ENCODE results near the gene LSM10. TPM values are rescaled to one million over a fixed set of nuclear protein-coding genes. Genes with fewer than 3 reads are reported as not detected.

The LSM10 gene
- total and polyA plus RNA-seq, 5 donors from 2014 or later: 33.8 to 153 (median 145) TPM

DNA sequence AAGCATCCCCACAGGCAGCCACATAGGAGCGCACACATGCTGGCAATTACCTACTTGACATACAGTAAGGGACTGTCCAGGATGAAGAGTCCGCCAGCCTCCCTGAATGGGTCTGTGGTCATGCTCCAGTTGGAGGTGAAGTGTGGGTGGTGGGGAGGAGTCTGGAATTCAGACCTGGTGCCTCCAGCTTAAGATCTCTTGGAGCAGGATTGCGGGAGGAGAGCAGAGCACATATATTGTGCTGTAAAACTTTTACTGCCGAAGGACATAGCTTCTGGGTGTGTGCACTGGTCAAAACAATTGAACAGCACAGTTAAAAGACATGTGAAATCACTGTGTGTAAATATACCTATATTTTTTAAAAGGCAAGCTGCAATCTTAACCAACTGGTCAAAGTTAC is 29.9 kb downstream of the LSM10 start:
- Histone ChIP-seq H3K4me3 (ENCODE audit: low read depth, low read length) (no peak overlapping the region), H3K36me3 (ENCODE audit: control insufficient read depth, insufficient read depth, low read length) (peaks cover 1% of the 10 kb centered on the region), H3K9me3 (ENCODE audit: control insufficient read depth in 2 of 2, low read length in 2 of 2) (no peaks in the 10 kb centered on the region), H3K27ac (ENCODE audit: insufficient read depth, low read length, poor library complexity, severe bottlenecking) (peak overlapping the region; percentile 85), H3K4me1 (ENCODE audit: control insufficient read depth, insufficient read depth, low read length, poor library complexity, severe bottlenecking) (peaks cover 49% of the 10 kb centered on the region), H3K27me3 (ENCODE audit: control insufficient read depth, insufficient read depth, low read length) (no peaks in the 10 kb centered on the region)
- DNase-seq (no peak), ATAC-seq (ENCODE audit: low read depth in 2 of 2) (no peak)
- Mint-ChIP-seq H3K36me3 (no peaks in the 10 kb centered on the region), H3K4me1 (peaks cover 0 to 63% (median 41%) of the 10 kb centered on the region in 4 donors), H3K9me3 (no peaks in the 10 kb centered on the region), H3K27ac (peak overlapping the region; percentile 78 to 98 (median 94)), H3K27me3 (no peaks in the 10 kb centered on the region), H3K4me3 (peak overlapping the region in 3 of 4 donors; percentile 74 to 81 (median 74))

DNA sequence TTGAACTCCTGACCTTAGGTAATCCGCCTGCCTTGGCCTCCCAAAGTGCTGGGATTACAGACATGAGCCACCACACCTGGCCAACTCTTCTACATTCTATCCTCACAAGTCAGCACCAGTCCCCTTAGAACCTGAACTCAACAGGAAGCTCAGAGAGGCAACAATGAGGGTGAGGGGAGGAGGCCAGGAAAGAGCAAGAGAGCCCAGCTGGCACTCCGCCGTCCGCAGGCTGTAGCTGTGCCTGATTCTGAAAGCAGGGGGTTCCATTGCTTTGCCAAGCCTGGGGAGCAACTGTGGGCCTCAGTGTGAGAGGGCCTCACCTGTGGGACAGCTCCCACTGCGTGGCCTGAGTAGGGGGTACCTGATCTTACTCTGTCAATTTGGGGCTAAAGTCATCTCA is 30.6 kb downstream of the LSM10 start:
- H3K27me3 ChIP-seq (ENCODE audit: control insufficient read depth, insufficient read depth, low read length): no peaks in the 10 kb centered on the region

GRCh38 chr1:36366091-36366661 is 31.5 kb downstream of the LSM10 start:
- no peaks in the 10 kb centered on the region for H3K27me3 ChIP-seq (ENCODE audit: control insufficient read depth, insufficient read depth, low read length)
- peak overlapping the region; percentile 89 to 98 (median 94) for H3K27ac Mint-ChIP-seq
- H3K4me3 Mint-ChIP-seq: peak overlapping the region; percentile 74 to 83 (median 78)
- no peaks in the 10 kb centered on the region for H3K9me3 ChIP-seq (ENCODE audit: control insufficient read depth in 2 of 2, low read length in 2 of 2)
- H3K27me3 Mint-ChIP-seq: no peaks in the 10 kb centered on the region
- no peaks in the 10 kb centered on the region for H3K9me3 Mint-ChIP-seq
- peaks cover 9% of the 10 kb centered on the region for H3K36me3 ChIP-seq (ENCODE audit: control insufficient read depth, insufficient read depth, low read length)
- DNase-seq: peak; percentile 56 to 90 (median 70)
- H3K36me3 Mint-ChIP-seq: peaks cover 4% of the 10 kb centered on the region
- peaks cover 0 to 55% (median 43%) of the 10 kb centered on the region in 4 donors for H3K4me1 Mint-ChIP-seq
- peak overlapping the region; percentile 14 for H3K4me3 ChIP-seq (ENCODE audit: low read depth, low read length)
- peak overlapping the region; percentile 85 for H3K27ac ChIP-seq (ENCODE audit: insufficient read depth, low read length, poor library complexity, severe bottlenecking)
- peaks cover 45% of the 10 kb centered on the region for H3K4me1 ChIP-seq (ENCODE audit: control insufficient read depth, insufficient read depth, low read length, poor library complexity, severe bottlenecking)
- ATAC-seq (ENCODE audit: low read depth in 2 of 2): peak; percentile 82 to 84

More for the DNA sequence above, 30.6 kb downstream of the LSM10 start:
- peaks cover 8% of the 10 kb centered on the region for H3K36me3 ChIP-seq (ENCODE audit: control insufficient read depth, insufficient read depth, low read length)
- Mint-ChIP-seq H3K9me3 (no peaks in the 10 kb centered on the region), H3K4me3 (peak overlapping the region; percentile 74 to 83 (median 78)), H3K27ac (peak overlapping the region; percentile 89 to 98 (median 94)), H3K27me3 (no peaks in the 10 kb centered on the region), H3K4me1 (peaks cover 0 to 57% (median 41%) of the 10 kb centered on the region in 4 donors), H3K36me3 (no peaks in the 10 kb centered on the region)
- peak overlapping the region; percentile 85 for H3K27ac ChIP-seq (ENCODE audit: insufficient read depth, low read length, poor library complexity, severe bottlenecking)
- H3K4me1 ChIP-seq (ENCODE audit: control insufficient read depth, insufficient read depth, low read length, poor library complexity, severe bottlenecking): peaks cover 45% of the 10 kb centered on the region
- DNase-seq: peak in 2 of 3 donors; percentile 59 to 82
- peak overlapping the region; percentile 37 for H3K4me3 ChIP-seq (ENCODE audit: low read depth, low read length)
- H3K9me3 ChIP-seq (ENCODE audit: control insufficient read depth in 2 of 2, low read length in 2 of 2): no peaks in the 10 kb centered on the region
- ATAC-seq (ENCODE audit: low read depth in 2 of 2): peak; percentile 66 to 76

DNA sequence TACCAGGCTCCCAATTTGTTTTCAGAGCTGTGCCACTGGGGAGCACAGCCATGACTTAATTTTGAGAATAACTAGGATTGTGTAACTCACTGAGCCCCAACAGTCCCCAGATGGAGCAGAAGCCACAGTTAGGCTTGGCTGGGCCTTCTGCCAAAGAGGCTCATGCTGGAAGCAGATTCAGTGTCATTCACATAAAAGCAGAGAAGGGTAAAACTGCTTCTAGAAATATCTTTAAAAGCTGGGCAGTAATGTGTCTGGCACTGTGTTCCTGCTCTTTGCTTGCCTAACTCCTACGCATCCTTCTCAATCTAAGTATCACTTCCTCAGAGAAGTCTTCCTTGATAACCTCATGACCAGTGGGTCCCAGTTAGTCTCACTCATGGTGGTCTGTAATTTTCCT is 32.3 kb downstream of the LSM10 start:
- Mint-ChIP-seq H3K4me1 (peaks cover 0 to 53% (median 43%) of the 10 kb centered on the region in 4 donors), H3K27ac (peak overlapping the region; percentile 89 to 98 (median 94))
- peak overlapping the region; percentile 85 for H3K27ac ChIP-seq (ENCODE audit: insufficient read depth, low read length, poor library complexity, severe bottlenecking)

GRCh38 chr1:36359911-36360550 is 37.7 kb downstream of the LSM10 start:
- Mint-ChIP-seq H3K27ac (peak overlapping the region; percentile 97 to 99 (median 99)), H3K4me3 (peak overlapping the region in 3 of 4 donors; percentile 6 to 80 (median 41)), H3K9me3 (no peaks in the 10 kb centered on the region), H3K27me3 (no peaks in the 10 kb centered on the region), H3K4me1 (peaks cover 0 to 22% (median 12%) of the 10 kb centered on the region in 4 donors), H3K36me3 (peaks cover 28% of the 10 kb centered on the region)
- H3K27me3 ChIP-seq (ENCODE audit: control insufficient read depth, insufficient read depth, low read length): no peaks in the 10 kb centered on the region
- DNase-seq (peak in 2 of 3 donors; percentile 59 to 83), ATAC-seq (ENCODE audit: low read depth in 2 of 2) (peak; percentile 96 to 98)
- H3K9me3 ChIP-seq (ENCODE audit: control insufficient read depth in 2 of 2, low read length in 2 of 2): no peaks in the 10 kb centered on the region
- no peak overlapping the region for H3K4me3 ChIP-seq (ENCODE audit: low read depth, low read length)
- peaks cover 19% of the 10 kb centered on the region for H3K4me1 ChIP-seq (ENCODE audit: control insufficient read depth, insufficient read depth, low read length, poor library complexity, severe bottlenecking)
- peaks cover 34% of the 10 kb centered on the region for H3K36me3 ChIP-seq (ENCODE audit: control insufficient read depth, insufficient read depth, low read length)
- peak overlapping the region; percentile 71 for H3K27ac ChIP-seq (ENCODE audit: insufficient read depth, low read length, poor library complexity, severe bottlenecking)

More for the DNA sequence above, 32.3 kb downstream of the LSM10 start:
- ATAC-seq (ENCODE audit: low read depth in 2 of 2) (no peak), DNase-seq (no peak)
- Histone ChIP-seq H3K27me3 (ENCODE audit: control insufficient read depth, insufficient read depth, low read length) (no peaks in the 10 kb centered on the region), H3K4me3 (ENCODE audit: low read depth, low read length) (no peak overlapping the region), H3K36me3 (ENCODE audit: control insufficient read depth, insufficient read depth, low read length) (peaks cover 9% of the 10 kb centered on the region), H3K4me1 (ENCODE audit: control insufficient read depth, insufficient read depth, low read length, poor library complexity, severe bottlenecking) (peaks cover 51% of the 10 kb centered on the region), H3K9me3 (ENCODE audit: control insufficient read depth in 2 of 2, low read length in 2 of 2) (no peaks in the 10 kb centered on the region)
- H3K9me3 Mint-ChIP-seq: no peaks in the 10 kb centered on the region
- peak overlapping the region in 2 of 4 donors; percentile 33 to 74 for H3K4me3 Mint-ChIP-seq
- H3K27me3 Mint-ChIP-seq: no peaks in the 10 kb centered on the region
- H3K36me3 Mint-ChIP-seq: peaks cover 5% of the 10 kb centered on the region

DNA sequence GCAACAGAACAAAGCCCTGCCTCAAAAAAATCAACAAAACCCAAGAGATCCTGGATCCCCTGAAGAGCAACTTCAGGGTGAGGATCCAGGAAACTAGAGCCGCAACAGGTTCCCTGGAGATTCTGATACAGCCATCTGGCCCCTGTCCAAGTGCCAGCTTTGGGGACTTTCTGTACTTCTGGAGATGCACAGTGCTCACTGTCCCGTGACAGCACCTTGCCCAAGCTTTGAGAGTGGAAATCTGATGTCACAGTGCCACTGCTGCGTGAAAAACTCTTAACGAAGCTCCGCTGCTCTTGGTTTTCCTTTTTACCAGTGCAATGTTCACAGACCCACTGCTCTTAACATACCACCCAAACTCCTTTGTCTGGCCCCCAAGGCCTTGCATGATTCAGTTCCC is 38.3 kb downstream of the LSM10 start:
- H3K27ac Mint-ChIP-seq: peak overlapping the region; percentile 97 to 99 (median 99)
- no peaks in the 10 kb centered on the region for H3K9me3 ChIP-seq (ENCODE audit: control insufficient read depth in 2 of 2, low read length in 2 of 2)
- ATAC-seq (ENCODE audit: low read depth in 2 of 2) (no peak), DNase-seq (no peak)
- no peaks in the 10 kb centered on the region for H3K9me3 Mint-ChIP-seq
- peaks cover 29% of the 10 kb centered on the region for H3K36me3 Mint-ChIP-seq
- peaks cover 0 to 21% (median 12%) of the 10 kb centered on the region in 4 donors for H3K4me1 Mint-ChIP-seq
- peak overlapping the region in 3 of 4 donors; percentile 6 to 80 (median 41) for H3K4me3 Mint-ChIP-seq
- H3K27me3 ChIP-seq (ENCODE audit: control insufficient read depth, insufficient read depth, low read length): no peaks in the 10 kb centered on the region
- H3K4me3 ChIP-seq (ENCODE audit: low read depth, low read length): no peak overlapping the region
- H3K27me3 Mint-ChIP-seq: no peaks in the 10 kb centered on the region
- peak overlapping the region; percentile 71 for H3K27ac ChIP-seq (ENCODE audit: insufficient read depth, low read length, poor library complexity, severe bottlenecking)
- H3K36me3 ChIP-seq (ENCODE audit: control insufficient read depth, insufficient read depth, low read length): peaks cover 40% of the 10 kb centered on the region
- H3K4me1 ChIP-seq (ENCODE audit: control insufficient read depth, insufficient read depth, low read length, poor library complexity, severe bottlenecking): peaks cover 19% of the 10 kb centered on the region

DNA sequence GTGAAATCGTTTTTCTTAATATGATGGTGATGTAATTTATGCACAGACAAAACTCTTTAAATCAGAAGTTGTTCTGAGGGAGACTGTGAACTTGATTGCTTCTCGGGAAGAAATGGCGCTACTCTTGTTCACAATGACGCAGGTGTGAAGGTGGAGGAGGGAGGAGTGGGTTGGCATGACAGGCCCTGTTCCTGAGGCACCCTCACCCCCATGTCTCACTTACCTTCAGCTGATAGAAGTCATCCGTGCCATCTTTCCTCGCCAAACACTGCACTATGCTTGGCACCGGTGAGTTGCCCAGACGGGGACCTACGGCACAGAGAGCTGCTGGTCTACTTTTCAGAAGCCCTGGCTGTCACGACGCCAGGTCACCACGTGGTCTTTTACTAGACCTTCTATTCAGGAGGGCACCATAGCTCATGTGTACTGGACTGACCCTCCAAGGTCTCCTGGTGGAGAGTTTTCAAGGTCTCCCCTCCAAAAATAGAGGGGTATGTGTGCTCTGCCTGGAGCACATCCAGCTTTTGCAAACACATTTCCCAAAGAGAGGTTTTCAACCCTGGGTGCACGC is 39.1 kb downstream of the LSM10 start:
- H3K27ac Mint-ChIP-seq: peak overlapping the region; percentile 92 to 99 (median 97)
- H3K36me3 Mint-ChIP-seq: peaks cover 33% of the 10 kb centered on the region
- Histone ChIP-seq H3K4me3 (ENCODE audit: low read depth, low read length) (no peak overlapping the region), H3K27me3 (ENCODE audit: control insufficient read depth, insufficient read depth, low read length) (no peaks in the 10 kb centered on the region), H3K36me3 (ENCODE audit: control insufficient read depth, insufficient read depth, low read length) (peaks cover 47% of the 10 kb centered on the region), H3K9me3 (ENCODE audit: control insufficient read depth in 2 of 2, low read length in 2 of 2) (no peaks in the 10 kb centered on the region), H3K27ac (ENCODE audit: insufficient read depth, low read length, poor library complexity, severe bottlenecking) (no peak overlapping the region), H3K4me1 (ENCODE audit: control insufficient read depth, insufficient read depth, low read length, poor library complexity, severe bottlenecking) (peaks cover 19% of the 10 kb centered on the region)
- no peaks in the 10 kb centered on the region for H3K9me3 Mint-ChIP-seq
- H3K27me3 Mint-ChIP-seq: no peaks in the 10 kb centered on the region
- peaks cover 0 to 21% (median 12%) of the 10 kb centered on the region in 4 donors for H3K4me1 Mint-ChIP-seq
- DNase-seq (no peak), ATAC-seq (ENCODE audit: low read depth in 2 of 2) (no peak)
- H3K4me3 Mint-ChIP-seq: no peak overlapping the region

Data from CD4-positive, CD25-positive, alpha-beta regulatory T cell (primary cell).